LNCaP clone FGC (cell line): ENCODE results near the gene TMIGD3.

ENCODE experiments used
- DNase-seq: peaks from one replicate; pipeline ENCODE4 v3.0.0-alpha.2; 2011; ENCODE audit warnings: low read depth
- H3K4me3 ChIP-seq: 2 replicates; pipeline ENCODE4 v1.5.1; 2011; ENCODE audit warnings: mild to moderate bottlenecking, low read depth, low read length, control low read depth
- CTCF ChIP-seq: IDR thresholded peaks from 2 replicates; pipeline ENCODE4 v1.5.1; 2012; ENCODE audit warnings: mild to moderate bottlenecking; ENCODE audit not compliant: control insufficient read depth, insufficient read depth; ENCODE audit errors: extremely low read depth

Gene TMIGD3

DNA sequence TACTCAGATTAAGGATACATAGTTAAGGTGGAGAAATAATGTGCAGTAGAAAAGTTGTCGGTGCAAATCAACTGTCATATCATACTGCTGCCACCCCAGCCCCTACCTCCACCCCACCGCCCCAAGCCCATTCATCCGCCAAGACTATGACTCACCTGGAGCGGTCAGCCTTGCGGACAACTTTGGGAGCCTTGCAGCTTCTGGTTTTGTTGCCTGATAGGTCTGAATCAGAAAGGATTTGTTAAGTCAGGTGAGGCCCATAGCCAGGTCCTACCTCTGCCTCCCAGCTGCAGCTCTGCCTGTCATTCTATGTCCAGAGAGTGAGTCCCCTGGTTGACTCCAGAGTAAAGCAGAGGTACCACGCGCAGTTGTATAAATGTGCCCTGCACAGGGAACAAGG lies 17.0 kb downstream of the TMIGD3 start:
- no peak overlapping the region for H3K4me3 ChIP-seq
- DNase-seq = no peak
- no peak for TF ChIP-seq CTCF

GRCh38 chr1:111484391-111485026 lies 18.9 kb downstream of the TMIGD3 start:
- no peak overlapping the region for H3K4me3 ChIP-seq
- no peak for DNase-seq
- no peak for TF ChIP-seq CTCF

- DNase-seq = no peak
- TF ChIP-seq CTCF = no peak
These were observed 19.6 kb downstream of the TMIGD3 start for GRCh38 chr1:111483876-111484275.

GRCh38 chr1:111483166-111483565 lies 20.3 kb downstream of the TMIGD3 start:
- H3K4me3 ChIP-seq = no peak overlapping the region
- TF ChIP-seq CTCF = no peak
- no peak for DNase-seq

More at GRCh38 chr1:111483876-111484275, 19.6 kb downstream of the TMIGD3 start:
- no peak overlapping the region for H3K4me3 ChIP-seq

GRCh38 chr1:111481387-111482221 lies 21.8 kb downstream of the TMIGD3 start:
- no peak overlapping the region for H3K4me3 ChIP-seq
- TF ChIP-seq CTCF = peak; percentile 95
- peak; percentile 64 for DNase-seq

GRCh38 chr1:111480674-111481073 lies 22.8 kb downstream of the TMIGD3 start:
- H3K4me3 ChIP-seq = no peak overlapping the region
- DNase-seq = no peak
- no peak for TF ChIP-seq CTCF
